GM12872 (cell line): ENCODE measurements around the gene VDAC1.
A peak's percentile ranks its signal among the peaks of the same experiment; 100 is the strongest.

ENCODE experiments used
- TF ChIP-seq, protein P1 (sequence below): IDR thresholded peaks from 3 replicates; pipeline ENCODE4 v1.5.1; 2011; ENCODE audit warnings: low read depth, mild to moderate bottlenecking, low read length, moderate library complexity; ENCODE audit not compliant: insufficient read depth

The VDAC1 gene

DNA sequence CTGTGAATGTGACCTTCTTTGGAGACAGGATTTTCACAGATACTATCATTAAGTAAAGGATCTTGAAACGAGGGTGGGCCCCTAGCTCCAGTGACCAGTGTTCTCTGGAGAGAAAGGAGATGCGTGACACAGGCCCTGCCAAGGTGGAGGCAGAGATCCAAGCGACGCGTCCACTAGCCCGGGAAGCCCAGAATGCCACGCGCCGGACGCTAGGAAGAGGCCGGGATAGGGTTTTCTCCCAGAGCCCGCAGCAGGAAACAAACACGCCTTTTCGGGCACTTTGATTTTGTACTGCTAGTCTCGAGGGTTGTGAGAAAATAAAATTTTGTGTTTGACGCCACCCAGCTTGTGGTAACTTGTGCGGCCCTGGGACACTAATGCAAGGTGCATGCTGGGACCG is 29.6 kb upstream of the VDAC1 start:
- TF ChIP-seq, protein P1, sequence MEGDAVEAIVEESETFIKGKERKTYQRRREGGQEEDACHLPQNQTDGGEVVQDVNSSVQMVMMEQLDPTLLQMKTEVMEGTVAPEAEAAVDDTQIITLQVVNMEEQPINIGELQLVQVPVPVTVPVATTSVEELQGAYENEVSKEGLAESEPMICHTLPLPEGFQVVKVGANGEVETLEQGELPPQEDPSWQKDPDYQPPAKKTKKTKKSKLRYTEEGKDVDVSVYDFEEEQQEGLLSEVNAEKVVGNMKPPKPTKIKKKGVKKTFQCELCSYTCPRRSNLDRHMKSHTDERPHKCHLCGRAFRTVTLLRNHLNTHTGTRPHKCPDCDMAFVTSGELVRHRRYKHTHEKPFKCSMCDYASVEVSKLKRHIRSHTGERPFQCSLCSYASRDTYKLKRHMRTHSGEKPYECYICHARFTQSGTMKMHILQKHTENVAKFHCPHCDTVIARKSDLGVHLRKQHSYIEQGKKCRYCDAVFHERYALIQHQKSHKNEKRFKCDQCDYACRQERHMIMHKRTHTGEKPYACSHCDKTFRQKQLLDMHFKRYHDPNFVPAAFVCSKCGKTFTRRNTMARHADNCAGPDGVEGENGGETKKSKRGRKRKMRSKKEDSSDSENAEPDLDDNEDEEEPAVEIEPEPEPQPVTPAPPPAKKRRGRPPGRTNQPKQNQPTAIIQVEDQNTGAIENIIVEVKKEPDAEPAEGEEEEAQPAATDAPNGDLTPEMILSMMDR = no peak

DNA sequence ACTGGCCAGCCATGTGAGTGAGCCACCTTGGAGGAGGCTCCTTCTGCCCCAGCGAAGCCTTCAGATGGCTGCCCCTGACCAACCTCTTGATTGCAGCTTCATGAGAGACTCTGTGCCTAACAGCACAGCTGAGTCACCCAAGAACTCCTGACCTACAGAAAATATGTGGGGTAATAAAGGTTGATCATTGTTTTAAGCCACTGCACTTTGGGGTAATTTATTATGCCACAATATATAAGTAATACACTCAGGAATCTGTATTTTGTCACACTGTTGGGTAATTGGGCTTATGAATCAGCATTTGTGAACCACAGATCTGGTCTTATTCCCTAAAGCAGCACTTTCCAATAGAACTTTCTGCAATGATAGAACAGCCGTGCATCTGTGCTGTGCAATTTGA is 24.4 kb upstream of the VDAC1 start:
- TF ChIP-seq, protein P1 = no peak

DNA sequence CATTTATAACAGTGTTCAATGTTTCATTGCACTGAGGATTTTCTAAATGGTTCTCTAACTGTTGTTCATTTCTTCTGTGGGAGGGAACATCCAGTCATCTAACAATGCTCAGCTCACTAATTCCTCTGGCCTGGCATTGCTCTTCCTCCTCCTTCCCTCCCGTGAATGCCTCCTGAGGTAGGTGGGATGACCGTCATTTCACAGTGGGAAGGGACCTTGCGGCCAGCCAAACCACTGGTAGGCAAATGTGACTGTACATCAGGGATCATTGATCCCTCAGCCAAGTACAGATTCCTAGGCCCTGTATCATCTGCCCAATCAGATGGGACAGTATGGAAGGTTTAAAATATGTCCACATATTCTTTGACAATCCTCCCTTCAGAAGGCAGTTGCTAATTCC is 23.7 kb upstream of the VDAC1 start:
- TF ChIP-seq, protein P1 = no peak

DNA sequence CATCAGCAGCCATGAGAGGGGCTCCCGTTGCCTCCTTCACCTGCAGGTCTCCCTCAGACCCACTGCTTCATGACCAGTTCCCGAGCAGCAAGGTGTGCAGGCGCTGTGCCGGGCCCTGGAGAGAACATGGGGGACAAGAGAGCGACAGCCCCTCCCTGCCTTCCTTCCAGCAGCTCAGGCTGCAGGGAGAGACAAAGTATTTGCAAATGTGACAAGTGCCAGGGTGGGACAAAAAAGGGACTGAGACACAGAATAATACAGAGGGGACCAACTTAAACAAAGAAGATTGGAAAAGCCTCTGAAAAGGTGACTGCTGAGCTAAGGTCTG is 22.5 kb upstream of the VDAC1 start:
- TF ChIP-seq, protein P1 = no peak

DNA sequence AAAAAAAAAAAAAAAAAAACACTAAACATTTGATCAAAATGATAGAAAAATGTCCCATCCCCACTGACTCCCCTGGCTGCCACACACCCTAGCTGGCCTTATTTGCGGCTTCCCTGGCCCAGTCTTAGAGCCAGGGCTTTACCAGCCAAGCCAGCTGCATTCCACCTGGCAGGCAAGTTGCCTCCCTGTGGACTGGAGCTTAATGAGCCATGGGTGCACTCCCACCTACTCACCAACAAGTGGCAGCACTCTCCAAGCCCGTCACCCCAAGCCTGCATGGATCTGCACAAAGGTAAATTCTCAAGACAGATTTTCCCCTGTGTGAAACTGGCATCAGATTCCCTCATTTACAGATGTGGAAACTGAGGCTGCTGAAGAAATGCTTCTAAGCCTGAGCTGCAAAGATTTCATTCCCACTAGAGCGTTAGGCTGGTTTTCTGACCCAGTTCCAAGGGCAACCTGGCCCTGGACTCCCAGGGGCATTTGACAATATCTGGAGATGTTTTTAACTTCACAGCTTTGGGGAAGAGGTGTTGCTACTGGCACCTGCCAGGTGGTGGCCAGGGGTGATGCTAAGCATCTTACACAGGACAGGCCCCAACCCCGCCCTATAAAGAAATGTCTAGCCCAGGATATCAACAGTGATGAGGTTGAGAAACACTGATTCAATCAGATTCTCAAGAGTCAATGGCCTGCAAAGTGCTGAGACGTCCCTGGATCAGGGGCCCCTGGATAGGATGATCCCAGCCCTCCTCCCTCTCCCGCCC is 21.9 kb upstream of the VDAC1 start:
- TF ChIP-seq, protein P1 = peak; percentile 90

DNA sequence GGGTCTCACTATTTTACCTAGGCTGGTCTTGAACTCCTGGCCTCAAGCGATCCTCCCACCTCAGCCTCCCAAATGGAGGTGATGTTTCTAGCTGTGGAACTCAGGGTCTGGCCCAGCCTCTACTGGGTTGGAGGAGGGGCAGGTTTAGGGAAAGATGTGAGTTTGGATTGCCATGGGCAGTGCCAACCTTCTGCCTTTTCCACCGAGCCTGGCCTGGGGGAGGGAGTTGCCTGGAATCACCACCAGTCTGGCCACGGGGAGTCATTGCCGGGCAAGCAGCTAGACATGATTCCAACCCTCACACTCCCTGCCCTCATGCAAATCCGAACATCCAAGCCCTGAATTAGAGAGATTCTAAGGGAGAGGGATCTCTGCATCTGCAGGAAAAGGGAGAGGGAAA is 21.0 kb upstream of the VDAC1 start:
- TF ChIP-seq, protein P1 = no peak

DNA sequence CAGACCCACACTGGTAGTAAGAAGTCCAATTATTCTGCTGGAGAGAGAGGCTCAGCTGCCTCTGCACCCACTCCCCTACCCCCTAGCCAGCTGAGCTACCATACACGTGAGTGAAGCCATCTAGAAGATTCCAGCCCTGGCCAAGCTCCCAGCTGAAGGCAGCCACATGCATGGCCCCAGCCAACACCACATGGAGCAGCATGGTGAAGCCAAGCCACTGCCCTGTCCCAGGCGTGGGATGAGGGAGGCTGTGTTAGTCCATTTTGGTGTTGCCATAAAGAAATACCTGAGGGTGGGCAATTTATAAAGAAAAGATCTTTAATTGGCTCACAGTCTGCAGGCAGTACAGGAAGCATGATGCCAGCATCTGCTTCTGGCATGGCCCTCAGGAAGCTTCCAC is 20.0 kb upstream of the VDAC1 start:
- TF ChIP-seq, protein P1 = no peak
